Glomerular visceral epithelial cell (primary cell): ENCODE data around the gene SSBP2.
A peak's percentile ranks its signal among the peaks of the same experiment; 100 is the strongest.
"Not testable (repeated sequence)": the region's sequence is repeated elsewhere in the genome, so short reads cannot be mapped to it uniquely, and the experiment has no call there.

ENCODE experiments used
- DNase-seq: peaks from one replicate; pipeline ENCODE4 v3.0.0-alpha.2; 2016; ENCODE audit errors: extremely low spot score

SSBP2 gene

DNA sequence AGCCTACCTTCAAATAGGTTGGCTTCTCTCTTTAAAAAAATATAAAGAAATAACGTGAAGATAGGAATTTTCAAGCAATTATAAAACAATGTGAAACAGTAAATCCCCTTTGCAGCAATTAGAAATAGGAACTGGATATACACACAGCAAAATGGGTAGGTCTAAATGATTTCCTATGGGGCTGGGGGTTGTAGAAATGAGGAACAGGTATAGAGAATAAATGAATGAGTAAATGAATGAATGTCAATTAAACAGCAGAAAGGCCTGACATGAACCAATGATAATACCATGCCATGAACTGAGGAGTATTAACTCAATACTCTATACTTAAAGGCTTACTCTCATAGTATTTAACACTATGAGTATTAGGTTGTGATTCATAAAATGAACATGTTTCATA is 21.6 kb downstream of the SSBP2 start:
- no peak for DNase-seq

GRCh38 chr5:81728301-81728700 is 22.6 kb downstream of the SSBP2 start:
- DNase-seq: no peak

GRCh38 chr5:81726297-81726696 is 24.6 kb downstream of the SSBP2 start:
- DNase-seq: no peak

DNA sequence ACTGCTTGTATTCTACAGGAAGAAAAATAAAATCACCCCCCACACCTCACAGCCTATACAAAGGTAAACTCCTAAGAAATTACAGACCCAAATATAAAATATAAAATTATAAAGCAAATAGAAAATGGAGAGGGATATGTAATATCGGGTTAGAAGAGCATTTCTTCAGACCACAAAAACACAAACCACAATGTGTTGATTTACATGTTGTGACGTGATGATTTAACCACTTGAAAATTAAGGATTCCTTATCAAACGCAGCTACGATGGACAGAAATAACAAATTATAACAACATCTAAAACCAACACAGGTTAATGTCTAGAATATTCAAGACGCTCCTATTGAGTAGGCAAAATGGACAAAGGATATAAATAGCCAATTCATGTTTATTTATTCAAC is 26.3 kb downstream of the SSBP2 start:
- DNase-seq: no peak

GRCh38 chr5:81724108-81724507 is 26.8 kb downstream of the SSBP2 start:
- DNase-seq: no peak

GRCh38 chr5:81721049-81721448 is 29.8 kb downstream of the SSBP2 start:
- no peak for DNase-seq

DNA sequence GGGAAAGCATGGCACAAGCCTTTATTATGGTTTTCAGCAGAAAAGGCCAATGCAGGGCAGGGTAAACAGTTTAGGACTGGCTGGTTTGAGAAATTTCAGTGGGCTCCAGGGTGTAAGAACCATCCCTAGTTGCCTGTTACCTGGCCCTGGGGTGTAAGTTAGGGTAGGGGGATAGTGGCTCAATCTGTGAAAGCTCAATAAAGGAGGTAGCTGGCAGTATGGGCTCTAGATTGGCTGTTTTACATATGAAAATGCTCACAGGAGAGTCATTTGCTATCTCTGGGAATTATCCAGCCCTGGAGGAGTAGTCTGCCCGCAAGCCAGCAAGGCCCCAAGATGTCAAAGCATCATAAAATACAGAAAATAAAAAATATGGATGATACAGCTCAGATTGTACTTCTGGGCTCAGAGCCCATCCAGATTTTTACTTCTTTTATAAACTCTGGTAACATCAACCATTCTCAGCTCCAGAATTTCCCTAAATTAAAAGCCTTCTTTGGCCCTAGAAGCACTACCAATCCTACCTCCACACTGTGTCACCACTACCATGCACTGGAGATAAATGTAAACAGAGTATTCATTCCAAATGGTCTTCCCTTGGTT is 31.1 kb downstream of the SSBP2 start:
- no peak for DNase-seq

- no peak for DNase-seq
Observed at GRCh38 chr5:81718300-81718699, 32.6 kb downstream of the SSBP2 start.

DNA sequence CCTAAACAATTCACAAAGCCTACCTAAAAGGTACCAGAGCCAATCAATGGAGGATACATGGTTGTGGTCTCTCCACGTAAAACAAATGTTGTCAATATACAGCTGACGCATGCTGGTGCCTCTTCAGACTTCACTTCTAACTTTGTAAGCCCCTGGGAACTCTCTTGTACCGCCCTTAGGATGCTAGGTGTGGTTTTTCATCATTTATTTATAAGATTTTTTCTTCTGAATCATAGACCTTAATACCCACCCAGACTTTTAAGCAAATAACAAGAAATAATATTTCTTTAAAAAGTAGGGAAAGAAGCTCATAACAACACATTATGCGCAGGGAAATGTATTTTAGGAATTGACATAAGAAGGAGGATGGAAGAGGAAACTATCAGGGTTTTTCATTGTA is 33.0 kb downstream of the SSBP2 start:
- no peak for DNase-seq

GRCh38 chr5:81717226-81717625 is 33.7 kb downstream of the SSBP2 start:
- DNase-seq: no peak

GRCh38 chr5:81714076-81714475 is 36.8 kb downstream of the SSBP2 start:
- DNase-seq: not testable (repeated sequence)

GRCh38 chr5:81708889-81709288 is 42.0 kb downstream of the SSBP2 start:
- no peak for DNase-seq

DNA sequence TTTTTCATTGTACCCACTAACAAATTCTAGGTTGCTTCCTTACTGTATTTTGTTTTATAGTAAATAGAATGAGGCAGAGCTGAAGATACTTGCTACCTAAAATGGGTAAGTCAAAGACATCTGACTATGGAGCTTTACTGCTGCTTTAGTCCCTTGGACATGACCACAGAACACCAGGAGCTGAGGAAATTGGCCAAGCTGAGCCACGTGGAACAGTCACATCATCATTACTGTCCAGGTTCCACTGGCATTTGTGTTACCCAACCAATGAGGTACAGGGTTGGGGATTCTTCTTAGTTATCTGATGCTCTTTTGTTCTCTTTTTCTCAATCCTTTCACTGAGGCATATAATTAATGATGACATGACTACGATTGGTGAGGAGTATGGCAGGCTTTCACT is 47.1 kb downstream of the SSBP2 start:
- no peak for DNase-seq

DNA sequence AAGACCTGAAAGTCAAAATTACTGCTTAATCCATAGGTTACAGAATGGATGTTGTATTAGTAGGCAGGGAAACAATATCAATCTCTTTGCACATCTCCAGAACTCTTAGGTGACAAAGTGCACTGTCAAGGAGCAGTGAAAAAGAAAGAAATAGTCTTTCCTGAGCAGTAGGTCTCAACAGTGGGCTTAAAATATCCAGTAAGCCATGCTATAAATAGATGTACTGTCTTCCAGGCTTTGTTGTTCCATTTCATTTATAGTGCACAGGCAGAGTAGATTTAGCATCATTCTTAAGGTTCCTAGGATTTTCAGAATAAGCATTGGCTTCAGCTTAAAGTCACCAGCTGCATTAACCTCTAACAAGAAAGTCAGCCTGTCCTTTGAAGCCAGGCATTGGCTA is 50.7 kb downstream of the SSBP2 start:
- no peak for DNase-seq

GRCh38 chr5:81698813-81699212 is 52.1 kb downstream of the SSBP2 start:
- DNase-seq: no peak

DNA sequence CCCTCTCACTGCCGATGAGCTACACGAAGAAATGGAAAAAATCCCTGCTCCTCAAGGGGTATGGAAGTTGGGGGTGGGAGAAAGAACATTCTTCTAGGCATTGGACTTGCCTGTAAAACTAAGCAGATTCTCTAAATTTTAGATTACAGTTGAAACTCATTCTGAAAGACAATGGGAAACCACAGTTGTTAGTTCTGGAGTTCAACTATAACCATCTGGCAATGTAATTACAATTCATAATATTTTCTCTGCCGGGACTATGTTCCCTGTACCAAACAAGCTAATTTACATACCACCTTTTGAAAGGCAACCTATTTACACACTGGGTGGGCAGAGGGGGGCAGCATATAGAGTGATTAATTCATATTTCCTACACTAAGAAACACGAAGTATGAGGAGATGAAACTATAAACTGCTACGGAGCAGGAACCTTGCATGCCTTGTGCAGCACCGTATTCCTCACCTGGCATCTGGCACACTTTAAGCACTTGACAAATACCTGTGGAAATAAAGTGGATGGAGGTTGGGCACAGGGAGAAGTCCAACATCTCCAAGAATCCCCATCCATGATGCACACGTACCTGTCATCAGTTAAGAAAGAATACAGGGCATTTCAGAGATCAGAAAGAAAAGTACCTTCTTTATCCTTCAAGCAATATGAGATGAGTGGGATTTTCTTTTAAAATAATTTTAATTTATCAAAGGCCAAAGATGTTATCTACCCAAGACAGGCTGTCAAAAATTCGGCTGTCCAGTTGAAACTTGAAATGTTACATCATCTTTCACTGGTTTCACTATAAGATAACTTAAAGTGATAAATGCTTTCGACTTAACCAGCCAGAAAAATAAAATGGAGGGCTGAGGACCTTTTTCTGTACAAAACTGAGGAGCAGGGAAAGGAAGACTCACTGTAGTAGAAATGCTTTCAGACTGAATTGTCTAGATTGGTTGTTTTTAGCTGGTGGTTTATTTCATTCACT is 54.2 kb downstream of the SSBP2 start:
- DNase-seq: no peak

- DNase-seq: peak; percentile 31
Observed at GRCh38 chr5:81694726-81695125, 56.2 kb downstream of the SSBP2 start.

DNA sequence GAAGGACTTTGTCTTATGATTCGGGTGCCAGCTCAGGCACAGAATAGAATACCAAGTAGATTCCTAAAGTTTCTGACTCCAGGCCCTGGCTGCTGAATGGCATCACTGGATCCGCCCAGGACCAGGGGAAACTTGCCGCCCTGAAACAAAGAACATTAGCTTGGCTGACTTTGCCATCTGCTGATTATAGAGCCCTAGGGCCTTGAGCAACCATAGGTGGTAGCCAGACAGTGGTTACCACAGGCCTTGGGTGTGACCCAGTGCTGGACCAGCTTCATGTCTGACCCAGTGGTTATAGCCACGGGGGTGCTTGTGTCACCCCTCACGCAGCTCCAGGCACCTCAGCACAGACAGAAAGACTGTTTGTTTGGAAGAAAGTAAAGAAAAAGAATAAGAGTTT is 62.7 kb downstream of the SSBP2 start:
- DNase-seq: no peak

DNA sequence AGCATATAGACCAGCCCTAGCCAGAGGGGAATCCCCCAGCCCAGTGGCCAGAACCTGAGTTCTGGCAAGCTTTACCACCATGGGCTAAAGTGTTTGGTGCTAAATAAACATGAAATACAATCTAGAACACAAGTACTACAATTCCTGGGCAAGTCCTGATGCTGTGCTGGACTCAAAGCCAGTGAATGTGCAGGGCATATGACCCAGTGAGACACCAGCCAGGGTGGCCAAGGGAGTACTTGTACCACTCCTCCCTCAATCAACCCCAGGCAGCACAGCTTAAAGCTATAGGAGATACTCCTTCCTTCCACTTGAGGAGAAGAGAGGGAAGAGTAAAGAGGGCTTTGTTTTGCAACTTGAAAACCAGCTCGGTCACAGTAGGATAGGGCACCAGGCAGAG is 63.6 kb downstream of the SSBP2 start:
- DNase-seq: no peak

DNA sequence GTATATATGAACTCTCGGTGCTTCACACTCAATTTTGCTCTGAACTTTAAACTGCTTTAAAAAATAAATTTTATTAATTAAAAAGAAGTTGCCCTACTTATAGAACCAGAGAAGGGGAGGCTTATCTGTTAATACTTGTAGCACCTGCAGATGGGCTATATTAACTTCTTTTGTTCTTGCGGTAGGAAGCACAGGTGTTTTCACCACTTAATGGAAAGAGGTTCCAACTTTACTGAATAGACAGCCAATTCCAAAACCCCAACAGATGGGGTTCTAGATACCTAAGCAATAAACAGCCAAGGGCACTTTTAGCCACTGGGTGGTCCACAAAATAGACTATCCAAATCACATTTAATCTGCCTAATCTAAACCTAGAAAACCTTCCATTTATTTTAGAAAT is 65.4 kb downstream of the SSBP2 start:
- no peak for DNase-seq

- DNase-seq: no peak
Observed at GRCh38 chr5:81679885-81680284, 71.0 kb downstream of the SSBP2 start.

DNA sequence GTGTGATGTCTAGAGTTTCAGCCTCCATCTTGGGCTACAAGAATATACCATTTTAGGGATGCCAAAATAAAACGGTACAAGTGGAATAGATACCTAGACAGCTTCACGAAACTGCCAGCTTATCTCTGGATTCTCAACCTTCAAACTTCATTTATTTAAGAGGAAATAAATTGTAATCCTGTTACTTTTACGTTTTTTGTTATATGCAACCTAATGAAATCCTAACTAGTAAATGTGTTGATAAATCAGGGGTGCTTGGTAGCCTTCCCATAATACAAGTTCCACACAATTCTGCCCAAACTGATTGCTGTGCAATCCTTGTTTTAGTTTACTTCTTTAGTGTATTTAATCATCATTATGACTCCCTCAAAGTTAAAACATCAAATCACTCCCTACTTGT is 75.5 kb downstream of the SSBP2 start:
- no peak for DNase-seq

GRCh38 chr5:81665795-81666194 is 85.1 kb downstream of the SSBP2 start:
- no peak for DNase-seq
